GM18517 (cell line): ENCODE measurements around the gene PAX3.
"Not testable (repeated sequence)": the region's sequence is repeated elsewhere in the genome, so short reads cannot be mapped to it uniquely, and the experiment has no call there.

ENCODE experiments used
- ATAC-seq: cut with Tn5 transposase; IDR thresholded peaks from one replicate; pipeline ENCODE4 v1.9.1; 2021; ENCODE audit warnings: mild to moderate bottlenecking, moderate library complexity; ENCODE audit not compliant: unreplicated experiment

PAX3 gene

GRCh38 chr2:222155003-222155664, 143.7 kb downstream of the PAX3 start:
- ATAC-seq, result not testable (repeated sequence)
